Uterus (tissue), 2 donors: ENCODE data around the gene ITGB4.

Experiments used
- CTCF ChIP-seq, 4 experiments: fragments of 200-600 bp in 2 of 4; fragments of 450-650 bp in 2 of 4; sonication (generic) in 2 of 4; IDR thresholded peaks; one replicate each; pipeline ENCODE4 v1.5.1; 2016 to 2019; ENCODE audit warnings: antibody characterized with exemption in 4 of 4, mild to moderate bottlenecking in 2 of 4, moderate library complexity in 1 of 4
- POLR2A ChIP-seq, 2 donors: fragments of 450-650 bp; IDR thresholded peaks; one replicate each; pipeline ENCODE4 v1.6.1; 2016; ENCODE audit warnings: antibody characterized with exemption in 2 of 2, mild to moderate bottlenecking in 1 of 2, moderate library complexity in 1 of 2

- TF ChIP-seq CTCF (IDR thresholded peaks at IDR 0.05), result no peak
- no peak for TF ChIP-seq POLR2A (IDR thresholded peaks at IDR 0.05)
Measured at GRCh38 chr17:75736173-75736835, 15.0 kb downstream of the ITGB4 start.
